ENCODE results near the gene SEC31A. TPM values are rescaled to one million over a fixed set of nuclear protein-coding genes. Genes with fewer than 3 reads are reported as not detected.
"Not testable (repeated sequence)": the region's sequence is repeated elsewhere in the genome, so short reads cannot be mapped to it uniquely, and the experiment has no call there.

The SEC31A gene
- total and polyA plus RNA-seq, 4 donors: 100 to 338 (median 231) TPM

DNA sequence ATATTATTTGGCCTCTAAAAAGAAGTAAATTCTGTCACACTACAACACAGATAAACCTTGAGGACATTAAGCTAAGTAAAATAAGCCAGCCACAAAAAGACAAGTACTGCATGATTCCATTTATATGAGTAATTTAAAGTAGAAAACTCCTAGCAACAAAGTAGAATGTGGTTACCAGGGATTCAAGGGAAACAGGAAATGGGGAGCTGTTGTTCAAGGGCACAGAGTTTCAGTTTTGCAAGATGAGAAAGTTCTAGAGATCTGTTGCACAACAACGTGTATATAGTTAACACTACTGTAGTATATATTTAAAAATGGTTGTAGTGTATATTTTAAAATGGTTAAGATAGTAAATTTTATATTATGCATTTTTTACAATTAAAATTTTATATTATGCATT, 25.4 kb downstream of the SEC31A start:
- H3K27me3 ChIP-seq (ENCODE audit: control insufficient read depth in 1 of 2, insufficient read depth in 2 of 2, low read length in 1 of 2): no peaks in the 10 kb centered on the region
- no peak overlapping the region for H3K27ac ChIP-seq (ENCODE audit: low read depth in 1 of 2, low read length in 2 of 2)
- WGBS, 2 donors: 8 to 11% methylated on average over 1 of the region's 1 CpG
- H3K4me3 ChIP-seq (ENCODE audit: low read length in 2 of 2): no peak overlapping the region
- peaks cover 3 to 6% of the 10 kb centered on the region in 2 donors for H3K36me3 ChIP-seq (ENCODE audit: control insufficient read depth in 1 of 2, insufficient read depth in 2 of 2, low read length in 1 of 2)
- no peaks in the 10 kb centered on the region for H3K9me3 ChIP-seq (ENCODE audit: control insufficient read depth, low read length)
- ATAC-seq (ENCODE audit: low FRiP score): no peak
- intact Hi-C loops (cut with DNase I): no loop called here
- no peak for DNase-seq
- H3K4me1 ChIP-seq (ENCODE audit: control insufficient read depth in 1 of 2, insufficient read depth in 2 of 2, low read length in 2 of 2): no peaks in the 10 kb centered on the region

DNA sequence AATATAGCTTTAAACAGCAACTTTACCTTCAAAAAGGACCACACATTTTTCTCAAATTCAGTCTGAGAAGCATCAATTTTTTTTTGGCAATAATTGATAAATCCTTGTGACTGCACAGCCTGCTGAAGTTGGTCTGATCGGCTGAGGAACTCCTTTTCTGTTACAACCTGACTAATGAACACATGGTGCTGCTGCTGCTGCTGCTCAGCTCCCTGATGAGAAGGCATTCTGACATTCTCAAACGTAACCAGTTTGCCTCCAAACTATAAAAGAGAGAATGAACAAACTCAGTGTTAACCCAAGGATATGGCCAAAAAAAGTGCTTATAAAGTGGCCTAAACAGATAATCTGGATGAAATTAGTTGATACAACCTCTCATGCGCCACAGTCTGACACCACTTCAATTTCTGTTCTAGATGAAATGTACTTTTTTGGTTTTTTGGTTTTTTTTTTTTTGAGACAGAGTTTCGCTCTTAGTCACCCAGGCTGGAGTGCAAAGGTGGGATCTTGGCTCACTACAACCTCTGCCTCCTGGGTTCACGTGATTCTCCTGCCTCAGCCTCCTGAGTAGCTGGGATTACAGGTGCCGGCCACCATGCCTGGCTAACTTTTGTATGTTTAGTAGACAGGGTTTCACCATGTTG, 26.5 kb downstream of the SEC31A start:
- ATAC-seq (ENCODE audit: low FRiP score) (no peak), DNase-seq (no peak)
- 78% methylated on average over 6 of the region's 6 CpGs for WGBS, 2 donors
- Histone ChIP-seq H3K9me3 (ENCODE audit: control insufficient read depth, low read length) (no peaks in the 10 kb centered on the region), H3K4me3 (ENCODE audit: low read length in 2 of 2) (no peak overlapping the region), H3K27ac (ENCODE audit: low read depth in 1 of 2, low read length in 2 of 2) (peak overlapping the region in 1 of 2 donors; percentile 25), H3K36me3 (ENCODE audit: control insufficient read depth in 1 of 2, insufficient read depth in 2 of 2, low read length in 1 of 2) (peaks cover 3 to 6% of the 10 kb centered on the region in 2 donors), H3K27me3 (ENCODE audit: control insufficient read depth in 1 of 2, insufficient read depth in 2 of 2, low read length in 1 of 2) (no peaks in the 10 kb centered on the region), H3K4me1 (ENCODE audit: control insufficient read depth in 1 of 2, insufficient read depth in 2 of 2, low read length in 2 of 2) (no peaks in the 10 kb centered on the region)
- intact Hi-C loops (cut with DNase I): no loop called here

DNA sequence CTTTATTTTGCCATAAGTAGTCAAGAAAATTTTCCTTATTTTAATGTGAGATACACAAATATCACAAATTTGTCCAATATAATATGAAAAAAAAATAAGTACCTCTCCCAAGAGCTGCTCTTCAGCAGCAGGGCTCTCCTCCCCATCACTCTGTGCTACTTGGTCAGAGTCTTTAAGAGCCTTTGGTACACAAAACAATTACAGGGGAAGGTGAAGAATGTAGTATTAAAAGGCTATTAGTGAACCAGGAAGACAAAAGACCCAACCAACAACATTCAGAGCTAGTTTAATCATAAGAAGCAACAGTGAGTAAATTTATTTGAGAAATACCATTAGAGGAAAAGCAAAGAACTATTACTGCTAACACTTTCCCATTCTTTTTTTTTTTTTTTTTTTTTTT, 29.4 kb downstream of the SEC31A start:
- intact Hi-C loops (cut with DNase I): no loop called here
- Histone ChIP-seq H3K27me3 (ENCODE audit: control insufficient read depth in 1 of 2, insufficient read depth in 2 of 2, low read length in 1 of 2) (no peaks in the 10 kb centered on the region), H3K4me3 (ENCODE audit: low read length in 2 of 2) (no peak overlapping the region), H3K27ac (ENCODE audit: low read depth in 1 of 2, low read length in 2 of 2) (no peak overlapping the region), H3K4me1 (ENCODE audit: control insufficient read depth in 1 of 2, insufficient read depth in 2 of 2, low read length in 2 of 2) (no peaks in the 10 kb centered on the region), H3K9me3 (ENCODE audit: control insufficient read depth, low read length) (no peaks in the 10 kb centered on the region), H3K36me3 (ENCODE audit: control insufficient read depth in 1 of 2, insufficient read depth in 2 of 2, low read length in 1 of 2) (peaks cover 3 to 4% of the 10 kb centered on the region in 2 donors)
- DNase-seq: no peak
- ATAC-seq (ENCODE audit: low FRiP score): no peak

GRCh38 chr4:82860487-82860886, 30.5 kb downstream of the SEC31A start:
- H3K36me3 ChIP-seq (ENCODE audit: control insufficient read depth in 1 of 2, insufficient read depth in 2 of 2, low read length in 1 of 2); H3K4me1 ChIP-seq (ENCODE audit: control insufficient read depth in 1 of 2, insufficient read depth in 2 of 2, low read length in 2 of 2); H3K4me3 ChIP-seq (ENCODE audit: low read length in 2 of 2); ATAC-seq (ENCODE audit: low FRiP score); H3K27ac ChIP-seq (ENCODE audit: low read depth in 1 of 2, low read length in 2 of 2); H3K9me3 ChIP-seq (ENCODE audit: control insufficient read depth, low read length); DNase-seq; intact Hi-C loops (cut with DNase I); H3K27me3 ChIP-seq (ENCODE audit: control insufficient read depth in 1 of 2, insufficient read depth in 2 of 2, low read length in 1 of 2): not testable (repeated sequence)
- 96% methylated on average over 2 of the region's 2 CpGs for WGBS, 2 donors

GRCh38 chr4:82852751-82853285, 38.1 kb downstream of the SEC31A start:
- H3K4me3 ChIP-seq (ENCODE audit: low read length in 2 of 2): no peak overlapping the region
- no peak overlapping the region for H3K27ac ChIP-seq (ENCODE audit: low read depth in 1 of 2, low read length in 2 of 2)
- ATAC-seq (ENCODE audit: low FRiP score) (no peak), DNase-seq (no peak)
- H3K9me3 ChIP-seq (ENCODE audit: control insufficient read depth, low read length): no peaks in the 10 kb centered on the region
- intact Hi-C loops (cut with DNase I): no loop called here
- no peaks in the 10 kb centered on the region for H3K4me1 ChIP-seq (ENCODE audit: control insufficient read depth in 1 of 2, insufficient read depth in 2 of 2, low read length in 2 of 2)
- H3K27me3 ChIP-seq (ENCODE audit: control insufficient read depth in 1 of 2, insufficient read depth in 2 of 2, low read length in 1 of 2): no peaks in the 10 kb centered on the region
- H3K36me3 ChIP-seq (ENCODE audit: control insufficient read depth in 1 of 2, insufficient read depth in 2 of 2, low read length in 1 of 2): peaks cover 0 to 15% of the 10 kb centered on the region in 2 donors
- WGBS, 2 donors: 59 to 67% methylated on average over 5 of the region's 5 CpGs

- Histone ChIP-seq H3K4me3 (ENCODE audit: low read length in 2 of 2) (no peak overlapping the region), H3K36me3 (ENCODE audit: control insufficient read depth in 1 of 2, insufficient read depth in 2 of 2, low read length in 1 of 2) (peaks cover 0 to 16% of the 10 kb centered on the region in 2 donors), H3K27ac (ENCODE audit: low read depth in 1 of 2, low read length in 2 of 2) (no peak overlapping the region), H3K27me3 (ENCODE audit: control insufficient read depth in 1 of 2, insufficient read depth in 2 of 2, low read length in 1 of 2) (no peaks in the 10 kb centered on the region), H3K4me1 (ENCODE audit: control insufficient read depth in 1 of 2, insufficient read depth in 2 of 2, low read length in 2 of 2) (no peaks in the 10 kb centered on the region), H3K9me3 (ENCODE audit: control insufficient read depth, low read length) (no peaks in the 10 kb centered on the region)
- no peak for DNase-seq
- 60 to 73% methylated on average over 1 of the region's 1 CpG for WGBS, 2 donors
- intact Hi-C loops (cut with DNase I): no loop called here
- ATAC-seq (ENCODE audit: low FRiP score): no peak
Measured at GRCh38 chr4:82851885-82852750, 38.8 kb downstream of the SEC31A start.

- Histone ChIP-seq H3K4me3 (ENCODE audit: low read length in 2 of 2) (no peak overlapping the region), H3K9me3 (ENCODE audit: control insufficient read depth, low read length) (no peaks in the 10 kb centered on the region), H3K4me1 (ENCODE audit: control insufficient read depth in 1 of 2, insufficient read depth in 2 of 2, low read length in 2 of 2) (no peaks in the 10 kb centered on the region), H3K27ac (ENCODE audit: low read depth in 1 of 2, low read length in 2 of 2) (no peak overlapping the region), H3K27me3 (ENCODE audit: control insufficient read depth in 1 of 2, insufficient read depth in 2 of 2, low read length in 1 of 2) (no peaks in the 10 kb centered on the region), H3K36me3 (ENCODE audit: control insufficient read depth in 1 of 2, insufficient read depth in 2 of 2, low read length in 1 of 2) (peaks cover 0 to 16% of the 10 kb centered on the region in 2 donors)
- intact Hi-C loops (cut with DNase I): no loop called here
- DNase-seq (no peak), ATAC-seq (ENCODE audit: low FRiP score) (no peak)
- 92 to 93% methylated on average over 2 of the region's 2 CpGs for WGBS, 2 donors
Measured at GRCh38 chr4:82851318-82851717, 39.6 kb downstream of the SEC31A start.

GRCh38 chr4:82850684-82851083, 40.3 kb downstream of the SEC31A start:
- DNase-seq (no peak), ATAC-seq (ENCODE audit: low FRiP score) (no peak)
- H3K27me3 ChIP-seq (ENCODE audit: control insufficient read depth in 1 of 2, insufficient read depth in 2 of 2, low read length in 1 of 2): no peaks in the 10 kb centered on the region
- H3K9me3 ChIP-seq (ENCODE audit: control insufficient read depth, low read length): no peaks in the 10 kb centered on the region
- intact Hi-C loops (cut with DNase I): no loop called here
- H3K27ac ChIP-seq (ENCODE audit: low read depth in 1 of 2, low read length in 2 of 2): no peak overlapping the region
- H3K36me3 ChIP-seq (ENCODE audit: control insufficient read depth in 1 of 2, insufficient read depth in 2 of 2, low read length in 1 of 2): peaks cover 0 to 16% of the 10 kb centered on the region in 2 donors
- H3K4me1 ChIP-seq (ENCODE audit: control insufficient read depth in 1 of 2, insufficient read depth in 2 of 2, low read length in 2 of 2): no peaks in the 10 kb centered on the region
- H3K4me3 ChIP-seq (ENCODE audit: low read length in 2 of 2): no peak overlapping the region

DNA sequence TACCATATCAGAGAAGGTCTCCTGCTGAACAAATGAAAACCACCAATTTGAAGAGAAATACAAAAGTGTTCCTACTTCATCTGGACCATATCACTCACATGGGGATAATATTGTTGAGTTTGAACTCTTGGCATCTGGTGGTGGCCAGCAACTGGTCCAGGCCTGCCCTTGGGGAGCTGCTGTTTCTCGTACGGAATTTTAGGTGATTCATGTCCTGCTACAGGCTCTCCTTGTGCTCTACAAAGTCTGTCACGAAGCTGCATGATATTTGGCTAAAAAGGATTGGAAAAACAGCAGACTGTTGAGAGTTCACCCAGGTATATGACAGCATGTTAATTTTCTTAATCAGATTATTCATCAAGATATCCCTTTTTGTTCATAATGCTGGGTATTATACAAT, 42.2 kb downstream of the SEC31A start:
- intact Hi-C loops (cut with DNase I): no loop called here
- Histone ChIP-seq H3K4me3 (ENCODE audit: low read length in 2 of 2) (no peak overlapping the region), H3K27me3 (ENCODE audit: control insufficient read depth in 1 of 2, insufficient read depth in 2 of 2, low read length in 1 of 2) (no peaks in the 10 kb centered on the region), H3K36me3 (ENCODE audit: control insufficient read depth in 1 of 2, insufficient read depth in 2 of 2, low read length in 1 of 2) (peaks cover 0 to 18% of the 10 kb centered on the region in 2 donors), H3K27ac (ENCODE audit: low read depth in 1 of 2, low read length in 2 of 2) (no peak overlapping the region), H3K9me3 (ENCODE audit: control insufficient read depth, low read length) (no peaks in the 10 kb centered on the region), H3K4me1 (ENCODE audit: control insufficient read depth in 1 of 2, insufficient read depth in 2 of 2, low read length in 2 of 2) (no peaks in the 10 kb centered on the region)
- WGBS, 2 donors: 77 to 78% methylated on average over 3 of the region's 3 CpGs
- no peak for DNase-seq
- ATAC-seq (ENCODE audit: low FRiP score): no peak

Measured in aorta (tissue), 5 donors.